ENCODE data around the gene BBX. TPM values are rescaled to one million over a fixed set of nuclear protein-coding genes. Genes with fewer than 3 reads are reported as not detected.

Gene BBX
- total RNA-seq, 1 donor from 2014 or later = 156 TPM

GRCh38 chr3:107650788-107651187 lies 128.0 kb downstream of the BBX start:
- no peak for DNase-seq (ENCODE audit: low spot score)

GRCh38 chr3:107651782-107652181 lies 129.0 kb downstream of the BBX start:
- DNase-seq (ENCODE audit: low spot score) = no peak

GRCh38 chr3:107654218-107654617 lies 131.5 kb downstream of the BBX start:
- DNase-seq (ENCODE audit: low spot score) = no peak

GRCh38 chr3:107657971-107658370 lies 135.2 kb downstream of the BBX start:
- DNase-seq (ENCODE audit: low spot score) = no peak

- peak; percentile 68 for DNase-seq (ENCODE audit: low spot score)
These were observed 137.7 kb downstream of the BBX start for GRCh38 chr3:107660306-107660976.

GRCh38 chr3:107661447-107662123 lies 138.8 kb downstream of the BBX start:
- no peak for DNase-seq (ENCODE audit: low spot score)

GRCh38 chr3:107662124-107662507 lies 139.4 kb downstream of the BBX start:
- peak; percentile 58 for DNase-seq (ENCODE audit: low spot score)

GRCh38 chr3:107662586-107662985 lies 139.8 kb downstream of the BBX start:
- no peak for DNase-seq (ENCODE audit: low spot score)

GRCh38 chr3:107663266-107663665 lies 140.5 kb downstream of the BBX start:
- no peak for DNase-seq (ENCODE audit: low spot score)

- no peak for DNase-seq (ENCODE audit: low spot score)
These were observed 141.9 kb downstream of the BBX start for GRCh38 chr3:107664614-107665013.

GRCh38 chr3:107665351-107665750 lies 142.6 kb downstream of the BBX start:
- DNase-seq (ENCODE audit: low spot score) = no peak

- no peak for DNase-seq (ENCODE audit: low spot score)
These were observed 144.1 kb downstream of the BBX start for GRCh38 chr3:107666853-107667252.

- DNase-seq (ENCODE audit: low spot score) = no peak
These were observed 145.7 kb downstream of the BBX start for GRCh38 chr3:107668416-107668815.

- no peak for DNase-seq (ENCODE audit: low spot score)
These were observed 146.2 kb downstream of the BBX start for GRCh38 chr3:107668963-107669362.

GRCh38 chr3:107669669-107670068 lies 146.9 kb downstream of the BBX start:
- no peak for DNase-seq (ENCODE audit: low spot score)

GRCh38 chr3:107670986-107671385 lies 148.2 kb downstream of the BBX start:
- DNase-seq (ENCODE audit: low spot score) = no peak

GRCh38 chr3:107674371-107674770 lies 151.6 kb downstream of the BBX start:
- DNase-seq (ENCODE audit: low spot score) = no peak

- no peak for DNase-seq (ENCODE audit: low spot score)
These were observed 152.6 kb downstream of the BBX start for GRCh38 chr3:107675233-107675900.

- DNase-seq (ENCODE audit: low spot score) = peak; percentile 40
These were observed 153.9 kb downstream of the BBX start for GRCh38 chr3:107676469-107677309.

- DNase-seq (ENCODE audit: low spot score) = no peak
These were observed 157.2 kb downstream of the BBX start for GRCh38 chr3:107679921-107680320.

GRCh38 chr3:107680698-107681097 lies 157.9 kb downstream of the BBX start:
- no peak for DNase-seq (ENCODE audit: low spot score)

GRCh38 chr3:107681396-107681795 lies 158.6 kb downstream of the BBX start:
- DNase-seq (ENCODE audit: low spot score) = peak; percentile 18

All from umbilical cord (tissue), 2 donors.